MM.1S (cell line): ENCODE results near the gene C1orf50.

Source experiments
- CTCF ChIP-seq: fragments of 300-600 bp; sonication (generic); IDR thresholded peaks from 2 replicates; pipeline ENCODE4 v1.5.1; 2016; ENCODE audit warnings: antibody characterized with exemption, low read length, mixed read lengths
- EZH2phosphoT487 ChIP-seq: fragments of 300-600 bp; sonication (generic); IDR thresholded peaks from 2 replicates; pipeline ENCODE4 v1.6.1; 2018; ENCODE audit warnings: antibody characterized with exemption, low read length

- TF ChIP-seq CTCF: no peak
- TF ChIP-seq EZH2phosphoT487: no peak
Observed at GRCh38 chr1:42762269-42762668, 4.8 kb upstream of the C1orf50 start.
